GM10266 (cell line): ENCODE results near the gene CA10.

Experiments used
- DNase-seq: peaks from one replicate; pipeline ENCODE4 v3.0.0; 2012; ENCODE audit errors: extremely low spot score
- TF ChIP-seq, protein P1 (sequence below): IDR thresholded peaks from 2 replicates; pipeline ENCODE4 v1.5.1; 2012; ENCODE audit warnings: mild to moderate bottlenecking, low read depth; ENCODE audit not compliant: control insufficient read depth, insufficient read depth; ENCODE audit errors: missing control alignments

CA10 gene

DNA sequence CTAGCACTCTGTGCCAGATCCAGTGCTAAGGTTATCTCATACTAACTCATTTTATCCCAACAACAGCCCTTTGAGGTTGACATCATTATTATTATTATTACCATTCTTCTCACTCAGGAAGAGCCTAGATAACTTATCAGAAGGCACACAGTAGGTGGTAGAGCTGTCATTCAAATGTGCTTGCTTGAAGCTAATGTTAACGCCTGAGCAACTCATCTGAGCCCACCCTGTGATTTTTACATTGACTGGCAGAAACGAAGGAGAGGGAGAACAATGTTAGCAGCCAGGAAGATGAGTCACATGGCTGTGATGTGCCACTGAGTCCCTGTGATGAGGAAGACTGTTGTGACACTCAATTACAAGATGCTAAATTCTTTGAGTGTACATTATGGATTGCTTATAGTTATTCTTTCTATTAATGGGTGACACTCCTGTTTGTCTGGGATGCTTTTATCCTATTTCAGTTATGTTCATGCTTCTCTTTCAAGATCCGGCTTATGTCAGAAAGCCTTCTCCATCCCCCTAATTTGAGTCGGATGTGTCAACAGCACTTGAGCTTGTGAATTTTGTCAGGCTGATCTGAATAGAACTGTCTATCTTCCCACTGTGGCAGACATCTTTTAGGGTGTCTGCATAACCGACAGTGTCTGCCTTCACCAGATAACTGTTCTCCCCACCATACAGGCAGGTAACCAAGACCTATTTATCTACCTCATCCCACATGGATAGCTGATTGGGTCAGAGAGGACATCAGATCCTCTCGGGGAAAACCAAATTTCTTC, 426.4 kb downstream of the CA10 start:
- no peak for DNase-seq
- TF ChIP-seq, protein P1, sequence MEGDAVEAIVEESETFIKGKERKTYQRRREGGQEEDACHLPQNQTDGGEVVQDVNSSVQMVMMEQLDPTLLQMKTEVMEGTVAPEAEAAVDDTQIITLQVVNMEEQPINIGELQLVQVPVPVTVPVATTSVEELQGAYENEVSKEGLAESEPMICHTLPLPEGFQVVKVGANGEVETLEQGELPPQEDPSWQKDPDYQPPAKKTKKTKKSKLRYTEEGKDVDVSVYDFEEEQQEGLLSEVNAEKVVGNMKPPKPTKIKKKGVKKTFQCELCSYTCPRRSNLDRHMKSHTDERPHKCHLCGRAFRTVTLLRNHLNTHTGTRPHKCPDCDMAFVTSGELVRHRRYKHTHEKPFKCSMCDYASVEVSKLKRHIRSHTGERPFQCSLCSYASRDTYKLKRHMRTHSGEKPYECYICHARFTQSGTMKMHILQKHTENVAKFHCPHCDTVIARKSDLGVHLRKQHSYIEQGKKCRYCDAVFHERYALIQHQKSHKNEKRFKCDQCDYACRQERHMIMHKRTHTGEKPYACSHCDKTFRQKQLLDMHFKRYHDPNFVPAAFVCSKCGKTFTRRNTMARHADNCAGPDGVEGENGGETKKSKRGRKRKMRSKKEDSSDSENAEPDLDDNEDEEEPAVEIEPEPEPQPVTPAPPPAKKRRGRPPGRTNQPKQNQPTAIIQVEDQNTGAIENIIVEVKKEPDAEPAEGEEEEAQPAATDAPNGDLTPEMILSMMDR, result no peak

DNA sequence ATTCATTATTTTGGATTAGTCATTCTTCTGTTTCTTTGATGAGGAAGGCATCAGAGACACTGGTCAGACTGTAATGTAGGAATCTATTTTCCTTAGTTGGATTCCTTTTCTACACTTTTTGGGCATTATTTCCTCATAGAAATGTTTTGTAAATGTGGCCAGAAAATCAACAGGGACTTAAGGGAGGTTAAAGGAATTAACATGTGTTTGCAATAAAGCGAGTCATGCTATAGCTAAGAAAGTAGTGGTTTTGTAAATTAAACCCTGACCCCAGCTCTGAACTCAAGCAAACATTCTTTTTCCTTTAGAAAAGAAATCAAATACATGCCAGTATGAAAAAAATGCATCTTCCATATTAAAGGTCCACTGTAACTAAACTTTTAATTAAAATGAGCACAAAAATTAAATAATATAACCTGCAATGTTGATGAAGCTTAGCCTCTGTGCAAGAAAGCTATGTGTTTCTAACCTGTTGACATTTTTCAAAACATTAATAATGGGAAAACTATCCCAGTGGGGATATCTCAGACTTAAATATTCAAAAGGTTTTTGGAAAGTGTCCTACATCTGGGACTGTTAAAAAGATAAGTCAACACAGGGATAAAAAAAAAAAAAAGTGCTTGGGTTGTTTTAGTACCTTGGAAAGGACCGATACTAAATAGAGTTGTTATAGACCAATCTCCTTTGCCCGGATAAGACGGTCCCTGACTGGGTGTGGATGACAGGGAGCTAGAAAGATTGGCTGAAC, 428.0 kb downstream of the CA10 start:
- DNase-seq, result no peak
- TF ChIP-seq, protein P1, result no peak

DNA sequence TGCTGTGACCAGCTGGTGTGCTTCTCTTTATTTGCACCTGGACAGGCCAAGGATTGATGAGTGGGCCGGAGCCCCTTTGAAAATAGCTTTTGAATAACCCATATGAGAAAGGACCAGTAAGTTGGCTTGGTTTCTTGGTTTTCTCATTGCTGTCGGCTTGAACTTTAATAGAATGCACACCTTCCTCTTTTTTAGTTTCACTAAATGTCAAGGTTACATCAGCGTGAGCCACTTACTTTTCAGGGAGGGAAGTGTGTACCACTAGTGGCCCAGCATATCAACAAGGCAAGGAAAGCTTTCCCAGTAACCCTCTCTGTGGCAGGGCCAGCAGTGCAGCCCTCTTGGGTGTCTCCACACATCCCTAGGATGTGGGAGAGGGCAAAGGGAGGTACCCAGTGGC, 433.3 kb downstream of the CA10 start:
- TF ChIP-seq, protein P1, result no peak
- no peak for DNase-seq

DNA sequence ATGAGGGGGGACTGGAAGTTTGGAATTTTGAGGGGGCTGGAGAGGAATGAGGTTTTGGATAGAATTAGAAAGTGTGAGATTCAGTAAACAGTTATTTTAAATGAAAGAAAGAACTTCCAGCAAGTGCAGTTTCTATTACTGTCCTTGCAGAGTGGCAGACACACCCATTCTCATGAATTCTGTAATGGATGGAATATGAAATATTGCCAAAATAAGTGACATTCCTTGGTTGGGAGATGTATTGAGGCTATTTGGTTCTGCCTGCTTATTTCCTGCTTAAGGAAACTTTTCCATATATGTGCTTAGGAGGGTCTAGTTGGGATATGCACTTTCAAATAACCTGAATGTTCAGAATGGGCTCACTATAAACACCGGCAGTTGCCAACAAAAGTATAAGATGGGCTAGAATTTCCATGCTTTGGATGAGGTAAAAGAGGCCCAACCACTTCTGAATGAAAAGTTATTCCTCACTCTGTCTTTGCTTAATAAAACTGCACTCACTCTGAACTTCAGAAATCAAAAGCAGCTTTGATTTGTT, 434.4 kb downstream of the CA10 start:
- TF ChIP-seq, protein P1, result no peak

DNA sequence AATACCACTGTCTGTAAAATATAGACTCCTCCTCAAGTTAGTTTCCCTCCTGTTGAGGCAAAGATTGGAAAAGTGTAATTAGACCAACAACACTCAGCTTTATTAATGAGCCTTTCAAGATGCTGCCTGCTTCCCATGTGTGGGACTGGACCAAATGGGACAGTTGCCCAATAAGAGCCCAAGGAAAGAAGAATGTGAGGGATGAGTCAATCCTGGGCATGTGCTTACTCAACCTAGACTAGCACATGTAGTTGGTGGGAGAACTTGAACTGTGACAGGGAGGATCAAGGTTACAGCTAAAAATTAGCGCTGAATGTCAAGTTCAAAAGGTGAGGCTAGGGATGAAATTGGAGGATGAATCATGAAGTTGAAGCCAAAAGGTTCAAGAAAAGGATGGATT, 435.5 kb downstream of the CA10 start:
- no peak for DNase-seq
- TF ChIP-seq, protein P1, result no peak

More for the DNA sequence above, 434.4 kb downstream of the CA10 start:
- no peak for DNase-seq

DNA sequence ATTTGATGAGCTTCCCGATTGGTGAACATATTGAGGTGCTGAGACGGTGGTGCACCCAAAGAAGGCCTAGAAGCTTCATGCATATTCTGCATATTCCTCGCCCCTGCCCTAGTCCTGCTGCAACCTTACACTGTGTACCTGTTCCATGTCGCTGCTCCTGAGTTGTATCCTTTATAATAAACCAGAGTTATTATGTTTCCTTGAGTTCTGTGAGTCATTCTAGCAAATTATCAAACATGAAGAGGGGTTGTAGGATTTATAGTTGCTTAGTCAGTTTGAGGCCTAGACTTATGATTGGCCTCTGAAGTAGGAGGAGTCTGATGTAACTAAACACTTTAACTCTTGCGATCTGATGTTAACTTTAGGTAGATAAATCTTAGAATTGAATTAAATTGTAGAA, 436.8 kb downstream of the CA10 start:
- DNase-seq, result no peak
- TF ChIP-seq, protein P1, result no peak

DNA sequence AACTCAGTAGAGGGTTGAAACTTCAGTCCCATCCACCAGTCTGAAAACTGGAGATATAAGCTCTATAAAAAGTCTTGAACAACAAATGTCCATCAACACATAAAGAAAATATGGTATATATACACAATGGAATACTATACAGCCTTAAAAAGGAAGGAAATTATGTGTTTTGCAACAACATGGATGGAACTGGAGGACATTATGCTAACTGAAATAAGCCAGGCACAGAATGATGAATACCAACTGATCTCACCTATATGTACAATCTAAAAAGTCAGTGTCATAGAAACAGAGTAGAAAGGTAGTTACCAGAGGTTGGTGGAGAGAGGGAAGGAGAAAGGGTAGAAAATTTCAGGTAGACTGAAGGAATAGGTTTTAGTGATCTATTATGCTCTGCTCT, 438.1 kb downstream of the CA10 start:
- TF ChIP-seq, protein P1, result no peak
- no peak for DNase-seq
